Adrenal gland (tissue), 5 donors: ENCODE results near the gene GPR142.

Source experiments
- CTCF ChIP-seq, 6 experiments: fragments of 450-650 bp in 4 of 6; fragments of 200-600 bp in 2 of 6; sonication (generic) in 1 of 6; IDR thresholded peaks; 1 replicate in 5 of 6; 2 replicates in 1 of 6; pipeline versions ENCODE4 v1.5.1 to v1.8.0; 2016 to 2021; ENCODE audit warnings: antibody characterized with exemption in 6 of 6, mild to moderate bottlenecking in 2 of 6, moderate library complexity in 1 of 6
- POLR2A ChIP-seq, 2 donors: fragments of 450-650 bp; IDR thresholded peaks; one replicate each; pipeline ENCODE4 v1.6.1; 2017; ENCODE audit warnings: antibody characterized with exemption in 2 of 2, mild to moderate bottlenecking in 2 of 2, moderate library complexity in 1 of 2
- donor health status: DM: no; HTN: no; CAD: no.

GRCh38 chr17:74356646-74357465 lies 10.4 kb upstream of the GPR142 start:
- no peak for TF ChIP-seq POLR2A (IDR thresholded peaks at IDR 0.05)
- no peak for TF ChIP-seq CTCF (IDR thresholded peaks at IDR 0.05)
